ENCODE data around the gene GATA2.
A peak's percentile ranks its signal among the peaks of the same experiment; 100 is the strongest.

Gene GATA2

GRCh38 chr3:128492671-128493569, at the start of gene GATA2:
Gene GATA2 (minus strand): TSS chr3:128493201. CDS start chr3:128487031, 6,170 bp downstream.
- Histone ChIP-seq H3K9me3 (no peaks in the 10 kb centered on the region), H3K27me3 (ENCODE audit: low read depth) (no peaks in the 10 kb centered on the region), H3K4me3 (peak within 1 kb of the TSS; percentile 77), H3K4me1 (peaks cover 30% of the 10 kb centered on the region), H3K36me3 (replicated peaks) (peaks cover 20% of the 10 kb centered on the region)
- in situ Hi-C loops (cut with MboI; ENCODE audit: low sequenced_read_pairs), result no loop called here
- DNase-seq (ENCODE audit: low spot score in 2 of 2), result peak in 1 of 2 experiments; percentile 76

- DNase-seq (ENCODE audit: low spot score in 2 of 2), result no peak
- H3K4me3 ChIP-seq, result no peak overlapping the region
- H3K9me3 ChIP-seq, result no peaks in the 10 kb centered on the region
- in situ Hi-C loops (cut with MboI; ENCODE audit: low sequenced_read_pairs), result no loop called here
- H3K4me1 ChIP-seq, result no peaks in the 10 kb centered on the region
- H3K36me3 ChIP-seq (replicated peaks), result no peaks in the 10 kb centered on the region
- H3K27me3 ChIP-seq (ENCODE audit: low read depth), result no peaks in the 10 kb centered on the region
These were observed 48.2 kb upstream of the GATA2 start for GRCh38 chr3:128541246-128541645.

GRCh38 chr3:128539376-128539775, 46.4 kb upstream of the GATA2 start:
- no peaks in the 10 kb centered on the region for H3K36me3 ChIP-seq (replicated peaks)
- no peaks in the 10 kb centered on the region for H3K9me3 ChIP-seq
- H3K4me3 ChIP-seq, result no peak overlapping the region
- H3K4me1 ChIP-seq, result no peaks in the 10 kb centered on the region
- in situ Hi-C loops (cut with MboI; ENCODE audit: low sequenced_read_pairs), result no loop called here
- DNase-seq (ENCODE audit: low spot score in 2 of 2), result no peak
- no peaks in the 10 kb centered on the region for H3K27me3 ChIP-seq (ENCODE audit: low read depth)

- Histone ChIP-seq H3K4me1 (no peaks in the 10 kb centered on the region), H3K36me3 (replicated peaks) (no peaks in the 10 kb centered on the region), H3K9me3 (no peaks in the 10 kb centered on the region), H3K27me3 (ENCODE audit: low read depth) (peaks cover 6% of the 10 kb centered on the region; the same call in 1 of the 2 replicates), H3K4me3 (no peak overlapping the region)
- in situ Hi-C loops (cut with MboI; ENCODE audit: low sequenced_read_pairs), result no loop called here
- no peak for DNase-seq (ENCODE audit: low spot score in 2 of 2)
These were observed 44.2 kb upstream of the GATA2 start for GRCh38 chr3:128537091-128537703.

GRCh38 chr3:128532012-128532983, 39.3 kb upstream of the GATA2 start:
- DNase-seq (ENCODE audit: low spot score in 2 of 2), result no peak
- Histone ChIP-seq H3K36me3 (replicated peaks) (no peaks in the 10 kb centered on the region), H3K27me3 (ENCODE audit: low read depth) (peaks cover 30% of the 10 kb centered on the region), H3K9me3 (no peaks in the 10 kb centered on the region), H3K4me1 (no peaks in the 10 kb centered on the region), H3K4me3 (no peak overlapping the region)
- in situ Hi-C loops (cut with MboI; ENCODE audit: low sequenced_read_pairs), result no loop called here

- in situ Hi-C loops (cut with MboI; ENCODE audit: low sequenced_read_pairs), result no loop called here
- H3K36me3 ChIP-seq (replicated peaks), result no peaks in the 10 kb centered on the region
- DNase-seq (ENCODE audit: low spot score in 2 of 2), result no peak
These were observed 31.6 kb upstream of the GATA2 start for GRCh38 chr3:128524374-128525299.

GRCh38 chr3:128523591-128523990, 30.6 kb upstream of the GATA2 start:
- peaks cover 37% of the 10 kb centered on the region for H3K27me3 ChIP-seq (ENCODE audit: low read depth)
- H3K4me3 ChIP-seq, result no peak overlapping the region
- in situ Hi-C loops (cut with MboI; ENCODE audit: low sequenced_read_pairs), result no loop called here
- no peaks in the 10 kb centered on the region for H3K4me1 ChIP-seq
- no peak for DNase-seq (ENCODE audit: low spot score in 2 of 2)
- H3K36me3 ChIP-seq (replicated peaks), result no peaks in the 10 kb centered on the region
- no peaks in the 10 kb centered on the region for H3K9me3 ChIP-seq

More at GRCh38 chr3:128524374-128525299, 31.6 kb upstream of the GATA2 start:
- Histone ChIP-seq H3K4me3 (no peak overlapping the region), H3K27me3 (ENCODE audit: low read depth) (peaks cover 39% of the 10 kb centered on the region), H3K4me1 (no peaks in the 10 kb centered on the region), H3K9me3 (no peaks in the 10 kb centered on the region)

GRCh38 chr3:128521715-128522114, 28.7 kb upstream of the GATA2 start:
- in situ Hi-C loops (cut with MboI; ENCODE audit: low sequenced_read_pairs), result no loop called here
- Histone ChIP-seq H3K9me3 (no peaks in the 10 kb centered on the region), H3K27me3 (ENCODE audit: low read depth) (peaks cover 25% of the 10 kb centered on the region), H3K4me3 (no peak overlapping the region), H3K36me3 (replicated peaks) (no peaks in the 10 kb centered on the region), H3K4me1 (no peaks in the 10 kb centered on the region)
- DNase-seq (ENCODE audit: low spot score in 2 of 2), result no peak

GRCh38 chr3:128518587-128519490, 25.8 kb upstream of the GATA2 start:
- H3K36me3 ChIP-seq (replicated peaks), result no peaks in the 10 kb centered on the region
- in situ Hi-C loops (cut with MboI; ENCODE audit: low sequenced_read_pairs), result no loop called here
- no peaks in the 10 kb centered on the region for H3K9me3 ChIP-seq
- H3K4me1 ChIP-seq, result no peaks in the 10 kb centered on the region
- no peak overlapping the region for H3K4me3 ChIP-seq
- peaks cover 26% of the 10 kb centered on the region for H3K27me3 ChIP-seq (ENCODE audit: low read depth)
- no peak for DNase-seq (ENCODE audit: low spot score in 2 of 2)

GRCh38 chr3:128517648-128518047, 24.6 kb upstream of the GATA2 start:
- H3K9me3 ChIP-seq, result 0 out of 2 replicates have a peak, but pooled peaks cover 4% of the 10 kb centered on the region

GRCh38 chr3:128515967-128516366, 23.0 kb upstream of the GATA2 start:
- no peak for DNase-seq (ENCODE audit: low spot score in 2 of 2)
- in situ Hi-C loops (cut with MboI; ENCODE audit: low sequenced_read_pairs), result no loop called here
- Histone ChIP-seq H3K27me3 (ENCODE audit: low read depth) (peaks cover 20% of the 10 kb centered on the region), H3K4me3 (no peak overlapping the region), H3K36me3 (replicated peaks) (no peaks in the 10 kb centered on the region), H3K4me1 (no peaks in the 10 kb centered on the region), H3K9me3 (0 out of 2 replicates have a peak, but pooled peaks cover 4% of the 10 kb centered on the region)

More at GRCh38 chr3:128517648-128518047, 24.6 kb upstream of the GATA2 start:
- H3K4me3 ChIP-seq, result no peak overlapping the region
- peaks cover 29% of the 10 kb centered on the region for H3K27me3 ChIP-seq (ENCODE audit: low read depth)
- no peaks in the 10 kb centered on the region for H3K36me3 ChIP-seq (replicated peaks)
- DNase-seq (ENCODE audit: low spot score in 2 of 2), result no peak
- in situ Hi-C loops (cut with MboI; ENCODE audit: low sequenced_read_pairs), result no loop called here
- H3K4me1 ChIP-seq, result no peaks in the 10 kb centered on the region

- in situ Hi-C loops (cut with MboI; ENCODE audit: low sequenced_read_pairs), result no loop called here
- no peak overlapping the region for H3K4me3 ChIP-seq
- no peak for DNase-seq (ENCODE audit: low spot score in 2 of 2)
These were observed 15.9 kb upstream of the GATA2 start for GRCh38 chr3:128508852-128509251.

More at GRCh38 chr3:128508852-128509251, 15.9 kb upstream of the GATA2 start:
- H3K9me3 ChIP-seq, result 0 out of 2 replicates have a peak, but pooled peaks cover 6% of the 10 kb centered on the region
- no peaks in the 10 kb centered on the region for H3K4me1 ChIP-seq
- peaks cover 3% of the 10 kb centered on the region; the same call in 1 of the 2 replicates for H3K27me3 ChIP-seq (ENCODE audit: low read depth)
- H3K36me3 ChIP-seq (replicated peaks), result no peaks in the 10 kb centered on the region
